Neural crest cell (in vitro differentiated cells): ENCODE data around the gene UCMA. TPM values are rescaled to one million over a fixed set of nuclear protein-coding genes. Genes with fewer than 3 reads are reported as not detected.
"Not testable (repeated sequence)": the region's sequence is repeated elsewhere in the genome, so short reads cannot be mapped to it uniquely, and the experiment has no call there.

Experiments used
- DNase-seq: peaks from one replicate; pipeline ENCODE4 v3.0.0; 2021; ENCODE audit warnings: low read depth, mixed read lengths, low spot score
- H3K27ac Mint-ChIP-seq: one replicate; pipeline ENCODE4 v1.8.0; 2021; ENCODE audit warnings: mild to moderate bottlenecking, mixed read lengths; ENCODE audit not compliant: unreplicated experiment
- H3K27me3 Mint-ChIP-seq: 2 replicates; pipeline ENCODE4 v1.8.0; 2021; ENCODE audit warnings: low read depth, mild to moderate bottlenecking, mixed read lengths
- H3K36me3 Mint-ChIP-seq: 2 replicates; pipeline ENCODE4 v1.8.0; 2021; ENCODE audit warnings: low read depth, mild to moderate bottlenecking, mixed read lengths
- H3K4me1 Mint-ChIP-seq: 2 replicates; pipeline ENCODE4 v1.8.0; 2021; ENCODE audit warnings: mixed read lengths
- H3K4me3 Mint-ChIP-seq: one replicate; pipeline ENCODE4 v1.8.0; 2021; ENCODE audit warnings: mild to moderate bottlenecking, mixed read lengths
- H3K9me3 Mint-ChIP-seq: 2 replicates; pipeline ENCODE4 v1.8.0; 2021; ENCODE audit warnings: mixed read lengths
- total RNA-seq: library from RNA; stranded (reverse); gene quantifications from 2 replicates; pipeline ENCODE4 v1.2.1, GENCODE V29; 2021
- TF ChIP-seq, protein P1 (sequence below): fragments of 200-600 bp; sonication (generic); conservative IDR thresholded peaks from 2 replicates; pipeline ENCODE4 v1.5.0; 2021; ENCODE audit warnings: antibody characterized with exemption, mild to moderate bottlenecking

UCMA gene
- total RNA-seq, 1 donor from 2014 or later, result not detected

- no peak for DNase-seq
- H3K9me3 Mint-ChIP-seq, result peaks cover 6% of the 10 kb centered on the region
- no peaks in the 10 kb centered on the region for H3K27me3 Mint-ChIP-seq
- H3K36me3 Mint-ChIP-seq, result peaks cover 4% of the 10 kb centered on the region
- H3K4me3 Mint-ChIP-seq, result no peak overlapping the region
- TF ChIP-seq, protein P1, sequence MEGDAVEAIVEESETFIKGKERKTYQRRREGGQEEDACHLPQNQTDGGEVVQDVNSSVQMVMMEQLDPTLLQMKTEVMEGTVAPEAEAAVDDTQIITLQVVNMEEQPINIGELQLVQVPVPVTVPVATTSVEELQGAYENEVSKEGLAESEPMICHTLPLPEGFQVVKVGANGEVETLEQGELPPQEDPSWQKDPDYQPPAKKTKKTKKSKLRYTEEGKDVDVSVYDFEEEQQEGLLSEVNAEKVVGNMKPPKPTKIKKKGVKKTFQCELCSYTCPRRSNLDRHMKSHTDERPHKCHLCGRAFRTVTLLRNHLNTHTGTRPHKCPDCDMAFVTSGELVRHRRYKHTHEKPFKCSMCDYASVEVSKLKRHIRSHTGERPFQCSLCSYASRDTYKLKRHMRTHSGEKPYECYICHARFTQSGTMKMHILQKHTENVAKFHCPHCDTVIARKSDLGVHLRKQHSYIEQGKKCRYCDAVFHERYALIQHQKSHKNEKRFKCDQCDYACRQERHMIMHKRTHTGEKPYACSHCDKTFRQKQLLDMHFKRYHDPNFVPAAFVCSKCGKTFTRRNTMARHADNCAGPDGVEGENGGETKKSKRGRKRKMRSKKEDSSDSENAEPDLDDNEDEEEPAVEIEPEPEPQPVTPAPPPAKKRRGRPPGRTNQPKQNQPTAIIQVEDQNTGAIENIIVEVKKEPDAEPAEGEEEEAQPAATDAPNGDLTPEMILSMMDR, result no peak
- H3K4me1 Mint-ChIP-seq, result peaks cover 4% of the 10 kb centered on the region
- no peak overlapping the region for H3K27ac Mint-ChIP-seq
These were observed 23.5 kb upstream of the UCMA start for GRCh38 chr10:13257621-13258140.

GRCh38 chr10:13256627-13257026 lies 22.5 kb upstream of the UCMA start:
- Mint-ChIP-seq H3K36me3 (peaks cover 4% of the 10 kb centered on the region), H3K27ac (no peak overlapping the region), H3K27me3 (no peaks in the 10 kb centered on the region), H3K9me3 (peaks cover 4% of the 10 kb centered on the region), H3K4me1 (peaks cover 4% of the 10 kb centered on the region), H3K4me3 (no peak overlapping the region)
- DNase-seq, result no peak
- TF ChIP-seq, protein P1, result no peak

- Mint-ChIP-seq H3K4me3 (no peak overlapping the region), H3K27ac (no peak overlapping the region), H3K9me3 (no peaks in the 10 kb centered on the region), H3K27me3 (no peaks in the 10 kb centered on the region), H3K4me1 (peaks cover 4% of the 10 kb centered on the region), H3K36me3 (peaks cover 2% of the 10 kb centered on the region)
- DNase-seq, result no peak
- TF ChIP-seq, protein P1, result no peak
These were observed 19.6 kb upstream of the UCMA start for GRCh38 chr10:13253726-13254125.

- Mint-ChIP-seq H3K27ac (no peak overlapping the region), H3K4me1 (no peaks in the 10 kb centered on the region), H3K27me3 (no peaks in the 10 kb centered on the region), H3K4me3 (no peak overlapping the region), H3K36me3 (no peaks in the 10 kb centered on the region), H3K9me3 (no peaks in the 10 kb centered on the region)
- no peak for DNase-seq
- TF ChIP-seq, protein P1, result no peak
These were observed 13.6 kb upstream of the UCMA start for GRCh38 chr10:13247784-13248183.

- no peaks in the 10 kb centered on the region for H3K36me3 Mint-ChIP-seq
- DNase-seq, result no peak
- no peaks in the 10 kb centered on the region for H3K27me3 Mint-ChIP-seq
- H3K9me3 Mint-ChIP-seq, result no peaks in the 10 kb centered on the region
- no peak overlapping the region for H3K4me3 Mint-ChIP-seq
- TF ChIP-seq, protein P1, result no peak
- no peak overlapping the region for H3K27ac Mint-ChIP-seq
- H3K4me1 Mint-ChIP-seq, result no peaks in the 10 kb centered on the region
These were observed 13.1 kb upstream of the UCMA start for GRCh38 chr10:13247246-13247645.

GRCh38 chr10:13242260-13242659 lies 8.1 kb upstream of the UCMA start:
- H3K27me3 Mint-ChIP-seq, H3K4me1 Mint-ChIP-seq: not testable (repeated sequence)

More at GRCh38 chr10:13242260-13242659, 8.1 kb upstream of the UCMA start:
- H3K36me3 Mint-ChIP-seq, DNase-seq, H3K9me3 Mint-ChIP-seq, H3K27ac Mint-ChIP-seq, H3K4me3 Mint-ChIP-seq: not testable (repeated sequence)
